CD14-positive monocyte (primary cell): Measurements from ENCODE around the gene IRF2BP2. TPM values are rescaled to one million over a fixed set of nuclear protein-coding genes. Genes with fewer than 3 reads are reported as not detected.

Source experiments
- DNase-seq, 3 donors: peaks; one replicate each; pipeline ENCODE4 v3.0.0-alpha.2; 2011 to 2022
- H2AFZ ChIP-seq: 2 replicates; pipeline ENCODE4 v1.6.0; 2012; ENCODE audit warnings: mild to moderate bottlenecking, low read depth, low read length, inconsistent platforms; ENCODE audit not compliant: insufficient read depth, poor library complexity, severe bottlenecking
- H3K27ac ChIP-seq, 2 donors: 1 replicate in 1 of 2; 2 replicates in 1 of 2; pipeline ENCODE4 v1.5.1; 2012 to 2013; ENCODE audit warnings: low read length in 2 of 2, control low read depth in 1 of 2, inconsistent platforms in 1 of 2, low read depth in 1 of 2, mild to moderate bottlenecking in 1 of 2
- H3K27me3 ChIP-seq, 2 donors: one replicate each; pipeline versions ENCODE4 v1.6.0 to v1.6.1; 2011 to 2013; ENCODE audit warnings: low read length in 2 of 2; ENCODE audit not compliant: control insufficient read depth in 2 of 2, insufficient read depth in 2 of 2
- H3K36me3 ChIP-seq, 2 donors: replicated peaks in 1 of 2; 1 replicate in 1 of 2; 2 replicates in 1 of 2; pipeline versions ENCODE4 v1.5.1 to v1.6.1; 2012 to 2013; ENCODE audit warnings: low read length in 2 of 2, control low read depth in 1 of 2, inconsistent platforms in 1 of 2, mild to moderate bottlenecking in 1 of 2; ENCODE audit not compliant: insufficient read depth in 2 of 2, control insufficient read depth in 1 of 2
- H3K4me1 ChIP-seq, 2 donors: 1 replicate in 1 of 2; 2 replicates in 1 of 2; pipeline versions ENCODE4 v1.5.1 to v1.6.1; 2012 to 2013; ENCODE audit warnings: low read length in 2 of 2, control low read depth in 1 of 2, inconsistent platforms in 1 of 2, mild to moderate bottlenecking in 1 of 2, moderate library complexity in 1 of 2; ENCODE audit not compliant: insufficient read depth in 2 of 2, control insufficient read depth in 1 of 2
- H3K4me2 ChIP-seq: replicated peaks from 2 replicates; pipeline ENCODE3; 2012; ENCODE audit warnings: low read length, moderate library complexity, mild to moderate bottlenecking; ENCODE audit not compliant: poor library complexity, severe bottlenecking; ENCODE audit errors: extremely low read depth
- H3K4me3 ChIP-seq, 3 experiments: fragments of 200-600 bp in 1 of 3; sonication (generic) in 1 of 3; replicated peaks in 1 of 3; 1 replicate in 2 of 3; 2 replicates in 1 of 3; pipeline ENCODE4 v1.5.1; 2011 to 2013; ENCODE audit warnings: low read length in 3 of 3, mild to moderate bottlenecking in 3 of 3, control low read depth in 2 of 3, low read depth in 2 of 3, inconsistent platforms in 1 of 3, moderate library complexity in 1 of 3
- H3K79me2 ChIP-seq: 2 replicates; pipeline ENCODE4 v1.6.0; 2012; ENCODE audit warnings: mild to moderate bottlenecking, control low read depth, inconsistent platforms, low read length, moderate library complexity; ENCODE audit not compliant: insufficient read depth
- H3K9ac ChIP-seq: 2 replicates; pipeline ENCODE4 v1.6.0; 2017; ENCODE audit warnings: low read length, mild to moderate bottlenecking; ENCODE audit not compliant: insufficient read depth, poor library complexity, severe bottlenecking
- H3K9me3 ChIP-seq, 2 donors: replicated peaks in 1 of 2; 1 replicate in 1 of 2; 2 replicates in 1 of 2; pipeline versions ENCODE4 v1.5.1 to v1.6.1; 2012 to 2013; ENCODE audit warnings: low read length in 2 of 2, control low read depth in 1 of 2; ENCODE audit not compliant: control insufficient read depth in 1 of 2, insufficient read depth in 1 of 2
- H4K20me1 ChIP-seq: 2 replicates; pipeline ENCODE4 v1.6.0; 2012; ENCODE audit warnings: mild to moderate bottlenecking, low read length, control low read depth, moderate library complexity; ENCODE audit not compliant: insufficient read depth
- H3K27ac Mint-ChIP-seq, 7 donors: one replicate each; pipeline ENCODE4 v1.8.0; 2020; ENCODE audit warnings: mild to moderate bottlenecking in 7 of 7, mixed read lengths in 7 of 7, moderate library complexity in 6 of 7, inconsistent platforms in 2 of 7
- H3K27me3 Mint-ChIP-seq, 3 donors: one replicate each; pipeline ENCODE4 v1.8.0; 2021 to 2022; ENCODE audit warnings: low read depth in 3 of 3, mild to moderate bottlenecking in 3 of 3, mixed read lengths in 3 of 3, moderate library complexity in 3 of 3, inconsistent platforms in 1 of 3
- H3K36me3 Mint-ChIP-seq, 2 donors: one replicate each; pipeline ENCODE4 v1.8.0; 2020; ENCODE audit warnings: mixed read lengths in 2 of 2, inconsistent platforms in 1 of 2, mild to moderate bottlenecking in 1 of 2
- H3K4me1 Mint-ChIP-seq: one replicate; pipeline ENCODE4 v1.8.0; 2020; ENCODE audit warnings: mild to moderate bottlenecking, mixed read lengths
- H3K4me3 Mint-ChIP-seq, 2 donors: one replicate each; pipeline ENCODE4 v1.8.0; 2020; ENCODE audit warnings: mild to moderate bottlenecking in 2 of 2, mixed read lengths in 2 of 2, moderate library complexity in 1 of 2
- H3K9me3 Mint-ChIP-seq, 7 donors: one replicate each; pipeline ENCODE4 v1.8.0; 2020 to 2022; ENCODE audit warnings: mixed read lengths in 7 of 7, mild to moderate bottlenecking in 6 of 7, moderate library complexity in 6 of 7, inconsistent platforms in 2 of 7
- CTCF ChIP-seq: fragments of 200-600 bp; IDR thresholded peaks from one replicate; pipeline ENCODE4 v1.8.0; 2022; ENCODE audit warnings: antibody characterized with exemption, mild to moderate bottlenecking
- WGBS: methylation state at CpG from one replicate; pipeline ENCODE4 v1.1.5; 2013; ENCODE audit warnings: missing lambda C conversion rate; ENCODE audit not compliant: insufficient coverage; 5-methylcytosine and 5-hydroxymethylcytosine counted together
- intact Hi-C, 2 donors: fragments of 100-400 bp; cut with micrococcal nuclease; formaldehyde crosslinking; loops; one replicate each; pipeline versions ENCODE4 v1.15.0 to v1.15.1; 2023
- polyA plus RNA-seq, 3 donors: library from polyadenylated mRNA; depleted of rRNA in 1 of 3; unstranded in 2 of 3; stranded (reverse) in 1 of 3; fragments of 300-500 nt in 2 of 3; fragments of >200 nt in 1 of 3; fragmentation: Illumina TruSeq in 2 of 3; gene quantifications; 1 replicate in 2 of 3; 2 replicates in 1 of 3; pipeline ENCODE4 v1.2.3, GENCODE V29; 2012 to 2021

The IRF2BP2 gene
- polyA plus RNA-seq, 3 donors, result 22.4 to 656 (median 22.6) TPM

GRCh38 chr1:234572966-234573365 lies 37.0 kb downstream of the IRF2BP2 start:
- Histone ChIP-seq H3K4me3 (no peak overlapping the region), H3K9ac (no peak overlapping the region), H3K4me1 (peaks cover 5 to 11% of the 10 kb centered on the region in 2 donors), H3K9me3 (no peaks in the 10 kb centered on the region), H4K20me1 (no peaks in the 10 kb centered on the region), H3K27ac (no peak overlapping the region), H3K36me3 (no peaks in the 10 kb centered on the region), H3K27me3 (no peaks in the 10 kb centered on the region), H2AFZ (no peak overlapping the region), H3K79me2 (no peaks in the 10 kb centered on the region), H3K4me2 (no peak overlapping the region)
- Mint-ChIP-seq H3K9me3 (no peaks in the 10 kb centered on the region), H3K4me3 (no peak overlapping the region), H3K36me3 (no peaks in the 10 kb centered on the region), H3K4me1 (peaks cover 9% of the 10 kb centered on the region), H3K27ac (no peak overlapping the region), H3K27me3 (no peaks in the 10 kb centered on the region)
- no peak for TF ChIP-seq CTCF
- intact Hi-C loops, result no loop called here
- no peak for DNase-seq
- WGBS, result 91% methylated on average over 5 of the region's 7 CpGs

- Mint-ChIP-seq H3K36me3 (no peaks in the 10 kb centered on the region), H3K27me3 (no peaks in the 10 kb centered on the region), H3K27ac (no peak overlapping the region), H3K4me1 (peaks cover 9% of the 10 kb centered on the region), H3K4me3 (no peak overlapping the region), H3K9me3 (peaks cover 0 to 4% (median 2%) of the 10 kb centered on the region in 7 donors)
- H3K9ac ChIP-seq, result no peak overlapping the region
- H4K20me1 ChIP-seq, result no peaks in the 10 kb centered on the region
- no peak overlapping the region for H3K4me3 ChIP-seq
- no peaks in the 10 kb centered on the region for H3K79me2 ChIP-seq
- H3K4me2 ChIP-seq, result no peak overlapping the region
- WGBS, result 60% methylated on average over 1 of the region's 2 CpGs
- no peaks in the 10 kb centered on the region for H3K27me3 ChIP-seq
- no peaks in the 10 kb centered on the region for H3K36me3 ChIP-seq
- intact Hi-C loops, result no loop called here
- no peak overlapping the region for H3K27ac ChIP-seq
- TF ChIP-seq CTCF, result no peak
- no peaks in the 10 kb centered on the region for H3K9me3 ChIP-seq
- no peak for DNase-seq
- peaks cover 5 to 11% of the 10 kb centered on the region in 2 donors for H3K4me1 ChIP-seq
- no peak overlapping the region for H2AFZ ChIP-seq
Measured at GRCh38 chr1:234571702-234572101, 38.3 kb downstream of the IRF2BP2 start.
